ENCODE data around the gene PTPN11. TPM values are rescaled to one million over a fixed set of nuclear protein-coding genes. Genes with fewer than 3 reads are reported as not detected.

PTPN11 gene
- total RNA-seq, 1 experiment from 2014 or later: 65.3 TPM

DNA sequence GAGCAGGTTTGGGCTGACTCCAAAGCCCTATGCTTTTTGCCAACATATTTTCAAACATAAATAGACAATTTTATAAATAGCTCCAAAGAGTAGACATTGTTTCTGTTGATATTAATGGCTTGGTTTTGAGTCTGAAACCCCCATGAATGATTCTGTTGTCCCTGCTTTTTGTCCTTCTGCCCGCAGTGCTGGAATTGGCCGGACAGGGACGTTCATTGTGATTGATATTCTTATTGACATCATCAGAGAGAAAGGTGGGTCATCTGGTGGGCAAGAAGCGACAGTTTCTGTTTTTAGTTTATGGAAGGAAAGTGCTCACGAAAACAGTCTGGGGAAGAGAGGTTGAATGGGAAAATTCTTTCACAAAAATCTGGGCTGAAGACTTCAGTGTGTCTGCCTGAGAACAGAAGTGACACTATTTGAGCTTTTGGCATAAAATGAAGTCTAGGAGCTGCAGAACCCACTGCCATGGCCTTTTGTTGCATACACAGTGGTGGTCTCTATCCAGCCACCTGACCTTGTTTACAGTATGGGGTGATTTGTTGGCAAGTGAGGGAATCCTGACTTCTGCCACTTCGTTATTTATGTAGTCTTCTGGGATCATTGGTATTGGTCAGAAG is 69.6 kb downstream of the PTPN11 start:
- no peak overlapping the region for H3K4me3 ChIP-seq (ENCODE audit: low read length)
- no peaks in the 10 kb centered on the region for H3K9me3 ChIP-seq (ENCODE audit: low read length)
- H3K27ac ChIP-seq (ENCODE audit: low read length): no peak overlapping the region
- H3K36me3 ChIP-seq (ENCODE audit: insufficient read depth, low read length): peaks cover 26% of the 10 kb centered on the region; the same call in 1 of the 2 replicates
- H3K4me1 ChIP-seq (ENCODE audit: low read length): peaks cover 10% of the 10 kb centered on the region
- H4K20me1 ChIP-seq (ENCODE audit: insufficient read depth, low read depth, low read length): no peaks in the 10 kb centered on the region
- H3K79me2 ChIP-seq (ENCODE audit: low read length): no peaks in the 10 kb centered on the region
- H3K9ac ChIP-seq (ENCODE audit: low read length): no peak overlapping the region
- no peaks in the 10 kb centered on the region for H3K9me2 ChIP-seq (replicated peaks; ENCODE audit: insufficient read depth, low read length)
- DNase-seq: no peak
- no peak overlapping the region for H2AFZ ChIP-seq (ENCODE audit: low read length)
- H3K4me2 ChIP-seq (ENCODE audit: low read depth, low read length, poor library complexity, severe bottlenecking): no peak overlapping the region
- H3K27me3 ChIP-seq (ENCODE audit: low read length): no peaks in the 10 kb centered on the region

DNA sequence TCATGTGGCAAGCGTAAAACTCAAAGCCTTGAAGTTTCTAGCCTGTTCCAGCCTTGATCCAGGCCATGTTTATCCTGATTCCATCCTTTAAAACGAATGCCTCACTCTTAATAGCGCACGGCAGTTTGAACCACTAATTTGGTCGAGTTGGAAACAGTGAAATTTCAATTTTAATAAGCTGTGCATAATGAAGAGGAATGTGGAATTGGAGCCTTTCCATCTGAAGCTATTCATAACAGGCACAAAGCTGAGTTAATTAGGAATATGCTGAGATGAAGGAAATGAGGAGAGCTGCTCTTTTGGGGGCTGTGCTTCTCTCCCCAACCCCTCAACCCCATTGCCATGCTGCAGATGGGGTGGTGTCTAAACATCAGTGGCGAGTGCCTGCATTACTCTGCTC is 70.7 kb downstream of the PTPN11 start:
- Histone ChIP-seq H4K20me1 (ENCODE audit: insufficient read depth, low read depth, low read length) (no peaks in the 10 kb centered on the region), H3K4me1 (ENCODE audit: low read length) (peaks cover 7% of the 10 kb centered on the region), H3K4me2 (ENCODE audit: low read depth, low read length, poor library complexity, severe bottlenecking) (no peak overlapping the region), H3K36me3 (ENCODE audit: insufficient read depth, low read length) (peaks cover 26% of the 10 kb centered on the region; the same call in 1 of the 2 replicates), H2AFZ (ENCODE audit: low read length) (no peak overlapping the region), H3K9me2 (replicated peaks; ENCODE audit: insufficient read depth, low read length) (no peaks in the 10 kb centered on the region), H3K27ac (ENCODE audit: low read length) (no peak overlapping the region), H3K79me2 (ENCODE audit: low read length) (no peaks in the 10 kb centered on the region; the same call in 1 of the 2 replicates), H3K9ac (ENCODE audit: low read length) (no peak overlapping the region), H3K4me3 (ENCODE audit: low read length) (no peak overlapping the region), H3K9me3 (ENCODE audit: low read length) (no peaks in the 10 kb centered on the region), H3K27me3 (ENCODE audit: low read length) (no peaks in the 10 kb centered on the region)
- no peak for DNase-seq

DNA sequence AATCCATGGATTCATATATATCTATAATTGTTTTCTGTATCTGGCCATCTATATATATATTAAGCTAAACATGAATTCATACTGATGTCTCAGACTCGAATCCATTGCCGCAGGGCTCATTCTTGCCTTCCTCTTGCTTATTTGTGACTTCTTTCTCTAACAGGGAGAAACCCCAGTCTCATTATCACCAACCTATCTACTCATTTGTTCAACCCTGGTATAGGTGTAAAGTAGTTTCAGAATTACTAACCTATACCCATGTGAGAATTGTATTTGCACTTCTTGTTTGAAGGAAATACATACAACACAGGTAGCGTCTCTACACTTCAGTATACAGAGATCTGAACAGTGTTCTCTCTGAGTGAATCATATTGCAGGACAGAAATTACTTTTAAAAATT is 77.7 kb downstream of the PTPN11 start:
- Histone ChIP-seq H3K27me3 (ENCODE audit: low read length) (no peaks in the 10 kb centered on the region), H4K20me1 (ENCODE audit: insufficient read depth, low read depth, low read length) (no peaks in the 10 kb centered on the region), H3K36me3 (ENCODE audit: insufficient read depth, low read length) (peaks cover 10% of the 10 kb centered on the region; the same call in 1 of the 2 replicates), H3K9me2 (replicated peaks; ENCODE audit: insufficient read depth, low read length) (no peaks in the 10 kb centered on the region), H3K9me3 (ENCODE audit: low read length) (no peaks in the 10 kb centered on the region), H3K4me3 (ENCODE audit: low read length) (no peak overlapping the region), H3K4me1 (ENCODE audit: low read length) (no peaks in the 10 kb centered on the region), H3K79me2 (ENCODE audit: low read length) (peaks cover 5% of the 10 kb centered on the region), H3K9ac (ENCODE audit: low read length) (no peak overlapping the region), H3K27ac (ENCODE audit: low read length) (no peak overlapping the region), H3K4me2 (ENCODE audit: low read depth, low read length, poor library complexity, severe bottlenecking) (no peak overlapping the region), H2AFZ (ENCODE audit: low read length) (no peak overlapping the region)
- no peak for DNase-seq

- no peak for DNase-seq
- no peaks in the 10 kb centered on the region for H4K20me1 ChIP-seq (ENCODE audit: insufficient read depth, low read depth, low read length)
- no peak overlapping the region for H3K27ac ChIP-seq (ENCODE audit: low read length)
- no peak overlapping the region for H3K9ac ChIP-seq (ENCODE audit: low read length)
- no peak overlapping the region for H3K4me3 ChIP-seq (ENCODE audit: low read length)
- peaks cover 5% of the 10 kb centered on the region for H3K79me2 ChIP-seq (ENCODE audit: low read length)
- H3K9me2 ChIP-seq (replicated peaks; ENCODE audit: insufficient read depth, low read length): no peaks in the 10 kb centered on the region
- no peaks in the 10 kb centered on the region for H3K4me1 ChIP-seq (ENCODE audit: low read length)
- H3K4me2 ChIP-seq (ENCODE audit: low read depth, low read length, poor library complexity, severe bottlenecking): no peak overlapping the region
- H2AFZ ChIP-seq (ENCODE audit: low read length): no peak overlapping the region
- no peaks in the 10 kb centered on the region for H3K9me3 ChIP-seq (ENCODE audit: low read length)
- H3K36me3 ChIP-seq (ENCODE audit: insufficient read depth, low read length): peaks cover 19% of the 10 kb centered on the region; the same call in 1 of the 2 replicates
- no peaks in the 10 kb centered on the region for H3K27me3 ChIP-seq (ENCODE audit: low read length)
These were observed 79.8 kb downstream of the PTPN11 start for GRCh38 chr12:112498580-112498979.

DNA sequence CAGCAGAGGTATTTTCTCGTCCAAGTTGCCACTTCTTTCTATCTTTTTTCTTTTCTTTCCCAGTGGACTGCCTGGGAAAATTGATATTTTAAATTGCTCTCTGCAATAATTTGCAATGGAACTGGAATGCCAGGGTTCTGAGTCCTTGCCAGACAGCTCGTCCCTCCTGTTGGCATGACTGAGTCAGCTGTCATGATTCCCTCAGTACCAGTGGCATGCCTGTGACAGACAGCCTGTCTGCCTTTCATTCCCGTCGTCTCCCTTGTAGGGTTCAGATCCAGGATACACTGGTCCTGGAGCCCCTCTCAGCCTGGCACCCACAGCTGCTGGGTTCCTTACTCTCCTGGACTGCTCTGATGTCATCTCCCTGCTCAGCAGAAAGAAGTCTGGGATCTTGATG is 84.8 kb downstream of the PTPN11 start:
- no peaks in the 10 kb centered on the region for H3K4me1 ChIP-seq (ENCODE audit: low read length)
- H3K9me3 ChIP-seq (ENCODE audit: low read length): no peaks in the 10 kb centered on the region
- no peak overlapping the region for H2AFZ ChIP-seq (ENCODE audit: low read length)
- no peaks in the 10 kb centered on the region for H3K9me2 ChIP-seq (replicated peaks; ENCODE audit: insufficient read depth, low read length)
- no peak overlapping the region for H3K9ac ChIP-seq (ENCODE audit: low read length)
- H4K20me1 ChIP-seq (ENCODE audit: insufficient read depth, low read depth, low read length): no peaks in the 10 kb centered on the region
- H3K4me3 ChIP-seq (ENCODE audit: low read length): no peak overlapping the region
- no peak overlapping the region for H3K27ac ChIP-seq (ENCODE audit: low read length)
- H3K36me3 ChIP-seq (ENCODE audit: insufficient read depth, low read length): peaks cover 34% of the 10 kb centered on the region
- H3K4me2 ChIP-seq (ENCODE audit: low read depth, low read length, poor library complexity, severe bottlenecking): no peak overlapping the region
- H3K79me2 ChIP-seq (ENCODE audit: low read length): no peaks in the 10 kb centered on the region
- H3K27me3 ChIP-seq (ENCODE audit: low read length): no peaks in the 10 kb centered on the region
- DNase-seq: no peak

DNA sequence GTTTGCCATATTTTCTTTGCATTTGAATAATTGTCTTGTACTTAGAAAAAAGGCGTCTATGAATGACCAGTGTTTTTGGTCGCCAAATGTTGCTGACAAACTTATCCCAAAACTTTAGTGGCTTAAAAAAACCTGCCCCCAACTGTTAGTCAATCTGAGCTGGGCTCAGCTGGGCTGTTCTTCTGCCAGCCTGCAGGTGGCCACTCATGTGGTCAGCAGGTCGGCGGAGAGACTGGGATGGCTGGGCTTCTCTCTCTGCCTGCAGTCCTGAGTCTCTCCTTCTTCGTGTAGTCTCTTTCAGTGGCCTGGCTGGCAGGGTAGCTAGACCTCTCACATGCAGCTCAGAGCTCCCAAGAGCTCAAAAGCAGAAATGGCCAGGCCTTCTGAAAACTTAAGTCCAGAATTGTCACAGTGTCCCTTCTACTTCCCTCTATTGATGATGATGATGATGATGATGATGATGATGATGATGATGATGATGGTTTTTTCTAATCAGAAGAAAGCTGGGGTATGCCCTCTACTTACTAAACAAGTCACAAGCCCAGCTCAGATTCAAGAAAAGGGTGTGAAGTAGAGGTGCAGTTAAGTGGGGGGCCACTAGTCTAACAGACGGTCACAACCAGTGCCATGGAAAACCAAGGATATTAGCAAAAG is 87.9 kb downstream of the PTPN11 start:
- Histone ChIP-seq H3K4me3 (ENCODE audit: low read length) (no peak overlapping the region), H3K9me2 (replicated peaks; ENCODE audit: insufficient read depth, low read length) (no peaks in the 10 kb centered on the region), H3K9me3 (ENCODE audit: low read length) (no peaks in the 10 kb centered on the region), H3K36me3 (ENCODE audit: insufficient read depth, low read length) (peaks cover 34% of the 10 kb centered on the region), H3K4me2 (ENCODE audit: low read depth, low read length, poor library complexity, severe bottlenecking) (no peak overlapping the region), H3K79me2 (ENCODE audit: low read length) (no peaks in the 10 kb centered on the region), H2AFZ (ENCODE audit: low read length) (no peak overlapping the region), H3K27ac (ENCODE audit: low read length) (no peak overlapping the region), H3K4me1 (ENCODE audit: low read length) (no peaks in the 10 kb centered on the region), H4K20me1 (ENCODE audit: insufficient read depth, low read depth, low read length) (no peaks in the 10 kb centered on the region), H3K27me3 (ENCODE audit: low read length) (no peaks in the 10 kb centered on the region), H3K9ac (ENCODE audit: low read length) (no peak overlapping the region)
- no peak for DNase-seq

DNA sequence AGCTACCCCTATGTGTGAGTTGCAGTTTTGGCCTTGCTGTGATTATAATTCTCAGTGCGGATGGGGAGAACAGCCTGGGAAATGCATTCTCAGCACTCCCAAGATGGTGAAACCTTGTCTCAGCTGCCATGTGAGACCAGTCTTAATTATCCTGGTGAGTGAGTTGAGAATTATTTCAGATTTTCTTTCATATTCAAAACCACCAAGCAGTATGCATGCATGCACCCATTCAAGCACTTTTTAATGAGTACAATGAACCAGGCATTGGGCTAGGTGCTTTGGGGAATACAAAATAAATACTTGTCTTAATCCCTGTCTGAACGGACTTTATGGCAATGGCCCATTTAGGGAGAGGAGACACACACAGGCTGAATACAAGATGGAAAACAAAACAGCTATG is 94.7 kb downstream of the PTPN11 start:
- H3K4me2 ChIP-seq (ENCODE audit: low read depth, low read length, poor library complexity, severe bottlenecking): no peak overlapping the region
- H3K79me2 ChIP-seq (ENCODE audit: low read length): no peaks in the 10 kb centered on the region
- no peak overlapping the region for H2AFZ ChIP-seq (ENCODE audit: low read length)

GRCh38 chr12:112514456-112514855 is 95.7 kb downstream of the PTPN11 start:
- H3K27ac ChIP-seq (ENCODE audit: low read length): no peak overlapping the region
- no peak overlapping the region for H3K4me3 ChIP-seq (ENCODE audit: low read length)
- H3K4me2 ChIP-seq (ENCODE audit: low read depth, low read length, poor library complexity, severe bottlenecking): no peak overlapping the region
- no peak overlapping the region for H2AFZ ChIP-seq (ENCODE audit: low read length)
- H3K27me3 ChIP-seq (ENCODE audit: low read length): no peaks in the 10 kb centered on the region
- no peaks in the 10 kb centered on the region for H3K9me3 ChIP-seq (ENCODE audit: low read length)
- no peaks in the 10 kb centered on the region for H3K79me2 ChIP-seq (ENCODE audit: low read length)
- H3K4me1 ChIP-seq (ENCODE audit: low read length): no peaks in the 10 kb centered on the region
- H3K9me2 ChIP-seq (replicated peaks; ENCODE audit: insufficient read depth, low read length): no peaks in the 10 kb centered on the region
- H3K36me3 ChIP-seq (ENCODE audit: insufficient read depth, low read length): no peaks in the 10 kb centered on the region
- no peak for DNase-seq
- H3K9ac ChIP-seq (ENCODE audit: low read length): no peak overlapping the region
- no peaks in the 10 kb centered on the region for H4K20me1 ChIP-seq (ENCODE audit: insufficient read depth, low read depth, low read length)

More for the DNA sequence above, 94.7 kb downstream of the PTPN11 start:
- no peaks in the 10 kb centered on the region for H3K4me1 ChIP-seq (ENCODE audit: low read length)
- no peaks in the 10 kb centered on the region for H4K20me1 ChIP-seq (ENCODE audit: insufficient read depth, low read depth, low read length)
- no peaks in the 10 kb centered on the region for H3K9me3 ChIP-seq (ENCODE audit: low read length)
- H3K27me3 ChIP-seq (ENCODE audit: low read length): no peaks in the 10 kb centered on the region
- no peak overlapping the region for H3K27ac ChIP-seq (ENCODE audit: low read length)
- H3K9me2 ChIP-seq (replicated peaks; ENCODE audit: insufficient read depth, low read length): no peaks in the 10 kb centered on the region
- H3K36me3 ChIP-seq (ENCODE audit: insufficient read depth, low read length): no peaks in the 10 kb centered on the region
- H3K4me3 ChIP-seq (ENCODE audit: low read length): no peak overlapping the region
- no peak overlapping the region for H3K9ac ChIP-seq (ENCODE audit: low read length)
- DNase-seq: no peak
